ENCODE data around the gene PDE6D. TPM values are rescaled to one million over a fixed set of nuclear protein-coding genes. Genes with fewer than 3 reads are reported as not detected.
A peak's percentile ranks its signal among the peaks of the same experiment; 100 is the strongest.

The PDE6D gene
- total and polyA plus RNA-seq, 9 donors, result 17.4 to 23.6 (median 20.4) TPM

DNA sequence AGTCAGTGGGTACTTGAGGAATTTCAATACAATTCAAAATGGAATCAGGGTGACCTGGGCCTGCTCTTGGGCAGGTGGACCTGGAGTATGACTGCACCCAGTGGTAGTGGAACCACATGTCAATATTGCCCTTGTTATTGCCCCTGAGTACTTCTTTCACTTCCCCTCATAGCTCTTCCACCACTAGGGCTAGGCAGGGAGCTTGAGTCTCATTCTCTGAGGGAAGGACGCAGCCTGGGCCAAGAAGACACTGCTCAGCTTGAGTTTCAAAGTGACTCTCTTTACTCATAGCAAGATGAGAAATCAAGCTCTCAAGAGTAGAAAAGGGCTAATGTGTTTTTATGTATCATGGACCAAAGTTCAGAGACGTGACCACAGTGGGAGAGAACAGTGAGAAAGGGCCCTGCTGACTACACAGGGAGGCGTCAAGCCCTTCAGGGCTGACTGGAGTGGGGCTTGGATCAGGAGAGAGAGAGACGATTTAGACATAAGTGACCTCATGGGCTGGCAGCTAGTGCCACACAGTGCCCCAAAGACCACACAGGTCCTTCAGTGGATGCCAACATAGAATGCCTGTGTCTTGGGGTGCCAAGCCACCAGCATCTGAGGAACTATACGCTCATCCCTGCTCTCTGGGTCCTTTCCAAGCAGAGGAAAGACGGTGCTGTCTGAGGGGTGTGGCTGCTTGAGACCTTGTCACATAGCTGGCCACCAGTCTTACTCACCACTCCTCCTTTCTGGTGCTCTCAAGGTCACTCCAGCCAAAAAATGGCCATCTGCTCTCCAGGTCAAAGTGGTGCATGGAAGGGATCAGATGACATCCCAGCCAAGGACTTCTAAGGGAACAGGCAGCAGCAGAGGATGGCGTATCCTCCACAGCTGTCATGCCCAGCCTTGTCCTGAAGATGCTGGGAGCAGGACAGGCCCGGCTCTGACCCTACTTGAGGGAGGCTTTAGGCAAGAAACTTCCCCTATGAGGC, 59.8 kb downstream of the PDE6D start:
- no peak overlapping the region for H3K4me3 ChIP-seq (ENCODE audit: low read length)
- H3K27ac ChIP-seq (ENCODE audit: low read length), result no peak overlapping the region
- no peak for DNase-seq
- H3K36me3 ChIP-seq (ENCODE audit: control insufficient read depth, insufficient read depth, low read length), result no peaks in the 10 kb centered on the region
- peaks cover 17% of the 10 kb centered on the region for H3K4me1 ChIP-seq (ENCODE audit: control insufficient read depth, insufficient read depth, low read length)
- 82% methylated on average over 2 of the region's 8 CpGs for WGBS (ENCODE audit: insufficient coverage)
- H3K9me3 ChIP-seq (replicated peaks; ENCODE audit: control insufficient read depth, low read depth, low read length), result no peaks in the 10 kb centered on the region
- no peaks in the 10 kb centered on the region for H3K27me3 ChIP-seq (ENCODE audit: control insufficient read depth, insufficient read depth, low read length)

DNA sequence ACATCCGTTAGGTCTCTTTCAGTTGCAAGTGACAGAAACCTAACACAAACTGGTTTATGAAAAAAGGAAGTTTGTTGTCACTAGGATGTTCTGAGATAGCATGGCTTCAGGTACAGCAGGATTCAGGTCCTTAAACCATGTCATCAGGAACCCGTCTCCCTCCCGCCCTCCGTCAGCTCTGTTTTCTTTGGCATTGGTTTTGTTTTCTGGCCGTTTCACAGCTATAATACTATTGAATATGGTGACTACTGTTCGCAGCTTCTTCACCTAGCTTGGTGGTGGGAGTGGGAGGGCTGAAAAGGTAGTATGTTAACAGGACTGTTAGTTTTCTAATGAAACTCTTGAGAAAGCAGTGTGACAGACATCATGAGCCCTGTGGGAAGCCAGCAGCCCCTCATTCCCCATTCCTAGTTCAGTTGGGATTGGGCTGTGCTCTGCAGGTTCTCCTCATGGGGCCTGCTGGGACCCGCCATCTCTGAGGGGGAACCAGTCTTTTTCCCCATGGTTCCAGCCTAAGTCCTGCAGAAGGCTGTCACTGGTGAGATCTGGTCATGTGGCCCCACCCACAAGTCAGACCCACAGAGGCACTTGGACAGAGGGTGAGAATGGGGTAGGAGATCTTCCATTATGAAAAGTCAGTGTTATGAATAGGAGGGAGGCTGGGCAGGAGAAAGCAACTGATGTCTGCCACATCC, 60.6 kb downstream of the PDE6D start:
- no peaks in the 10 kb centered on the region for H3K36me3 ChIP-seq (ENCODE audit: control insufficient read depth, insufficient read depth, low read length)
- no peaks in the 10 kb centered on the region for H3K9me3 ChIP-seq (replicated peaks; ENCODE audit: control insufficient read depth, low read depth, low read length)
- H3K4me1 ChIP-seq (ENCODE audit: control insufficient read depth, insufficient read depth, low read length), result peaks cover 26% of the 10 kb centered on the region
- no peaks in the 10 kb centered on the region for H3K27me3 ChIP-seq (ENCODE audit: control insufficient read depth, insufficient read depth, low read length)
- H3K27ac ChIP-seq (ENCODE audit: low read length), result no peak overlapping the region
- WGBS (ENCODE audit: insufficient coverage), result 80% methylated on average over 2 of the region's 7 CpGs
- no peak overlapping the region for H3K4me3 ChIP-seq (ENCODE audit: low read length)
- no peak for DNase-seq

GRCh38 chr2:231718799-231719198, 62.3 kb downstream of the PDE6D start:
- peaks cover 33% of the 10 kb centered on the region for H3K4me1 ChIP-seq (ENCODE audit: control insufficient read depth, insufficient read depth, low read length)
- H3K36me3 ChIP-seq (ENCODE audit: control insufficient read depth, insufficient read depth, low read length), result peaks cover 6% of the 10 kb centered on the region
- no peaks in the 10 kb centered on the region for H3K9me3 ChIP-seq (replicated peaks; ENCODE audit: control insufficient read depth, low read depth, low read length)
- no peaks in the 10 kb centered on the region for H3K27me3 ChIP-seq (ENCODE audit: control insufficient read depth, insufficient read depth, low read length)
- H3K27ac ChIP-seq (ENCODE audit: low read length), result no peak overlapping the region
- no peak overlapping the region for H3K4me3 ChIP-seq (ENCODE audit: low read length)
- no peak for DNase-seq
- WGBS (ENCODE audit: insufficient coverage), result no CpG with 5 or more reads among the region's 6 CpGs

DNA sequence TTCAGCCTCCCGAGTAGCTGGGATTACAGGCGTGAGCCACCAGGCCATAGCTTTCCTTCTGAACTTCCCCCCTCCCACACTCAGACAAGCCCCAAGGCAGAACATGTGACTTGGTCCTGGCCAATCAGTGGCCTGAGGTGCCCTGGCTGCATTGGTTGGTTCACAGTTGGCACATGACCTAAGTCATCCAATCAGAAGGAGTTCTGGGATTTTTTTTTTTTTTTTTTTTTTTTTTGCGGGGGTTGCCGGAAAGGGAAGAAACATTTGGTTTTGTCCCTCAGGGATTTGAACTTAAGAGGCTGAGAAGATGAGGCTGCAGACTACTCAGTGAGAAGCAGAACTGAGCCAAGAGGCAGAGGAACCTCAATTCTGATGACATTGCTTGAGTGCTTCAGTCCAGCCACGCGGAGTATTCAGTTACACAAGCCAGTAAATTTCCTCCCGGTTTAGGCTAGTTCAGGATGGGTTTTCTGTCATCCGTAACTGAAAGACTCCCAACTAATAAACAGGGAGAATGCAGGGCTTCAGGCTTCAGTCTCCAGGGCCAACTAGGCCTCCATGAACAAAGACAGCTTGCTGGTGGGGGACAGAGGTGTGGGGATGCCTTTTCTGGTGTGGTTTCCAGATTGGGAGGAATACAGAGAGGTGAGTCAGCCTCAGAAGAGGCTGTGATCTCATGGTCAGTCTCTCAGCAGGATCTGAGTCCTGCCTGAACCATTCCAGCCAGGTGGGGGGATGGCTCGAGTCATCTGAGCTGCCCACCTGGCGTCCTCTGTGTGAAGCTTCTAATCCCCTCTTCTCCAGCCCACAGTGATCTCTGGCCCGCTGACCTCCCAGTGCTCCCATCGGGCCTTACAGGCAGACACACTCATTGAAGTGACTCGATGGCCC, 63.6 kb downstream of the PDE6D start:
- H3K9me3 ChIP-seq (replicated peaks; ENCODE audit: control insufficient read depth, low read depth, low read length), result no peaks in the 10 kb centered on the region
- H3K4me3 ChIP-seq (ENCODE audit: low read length), result no peak overlapping the region
- DNase-seq, result peak; percentile 63
- peaks cover 38% of the 10 kb centered on the region for H3K4me1 ChIP-seq (ENCODE audit: control insufficient read depth, insufficient read depth, low read length)
- WGBS (ENCODE audit: insufficient coverage), result 63% methylated on average over 5 of the region's 13 CpGs
- H3K27ac ChIP-seq (ENCODE audit: low read length), result peak overlapping the region; percentile 73
- no peaks in the 10 kb centered on the region for H3K27me3 ChIP-seq (ENCODE audit: control insufficient read depth, insufficient read depth, low read length)
- peaks cover 12% of the 10 kb centered on the region for H3K36me3 ChIP-seq (ENCODE audit: control insufficient read depth, insufficient read depth, low read length)

DNA sequence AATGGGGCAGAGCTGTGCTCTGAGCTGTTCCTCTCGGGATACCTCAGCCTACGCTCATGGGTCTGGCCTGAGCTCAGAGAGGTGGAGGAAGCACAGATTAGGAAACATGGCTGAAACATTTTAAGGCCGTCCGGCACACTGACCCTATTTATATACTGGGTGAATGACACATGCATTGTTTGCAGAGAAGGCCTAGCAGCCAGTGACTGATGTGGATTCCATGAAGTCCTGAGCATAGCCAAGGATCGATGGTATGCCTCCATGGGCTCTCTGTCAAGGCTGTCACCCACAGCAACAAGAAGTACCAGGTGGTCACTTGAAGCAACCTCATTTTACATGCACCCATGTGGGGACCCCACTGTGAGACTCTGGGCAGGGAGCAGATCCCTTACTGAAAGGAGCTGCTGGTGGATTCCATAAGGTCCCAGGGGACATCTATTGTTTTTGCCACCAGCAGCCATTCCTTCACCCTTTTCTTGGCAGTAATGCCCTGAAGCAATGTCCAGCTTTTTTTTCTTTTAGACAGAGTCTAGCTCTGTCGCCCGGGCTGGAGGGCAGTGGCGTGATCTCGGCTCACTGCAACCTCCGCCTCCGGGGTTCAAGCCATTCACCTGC, 64.3 kb downstream of the PDE6D start:
- WGBS (ENCODE audit: insufficient coverage), result 80% methylated on average over 8 of the region's 11 CpGs
- DNase-seq, result no peak
- no peaks in the 10 kb centered on the region for H3K9me3 ChIP-seq (replicated peaks; ENCODE audit: control insufficient read depth, low read depth, low read length)
- H3K27ac ChIP-seq (ENCODE audit: low read length), result peak overlapping the region; percentile 73
- peaks cover 46% of the 10 kb centered on the region for H3K4me1 ChIP-seq (ENCODE audit: control insufficient read depth, insufficient read depth, low read length)
- H3K27me3 ChIP-seq (ENCODE audit: control insufficient read depth, insufficient read depth, low read length), result no peaks in the 10 kb centered on the region
- H3K36me3 ChIP-seq (ENCODE audit: control insufficient read depth, insufficient read depth, low read length), result peaks cover 19% of the 10 kb centered on the region
- no peak overlapping the region for H3K4me3 ChIP-seq (ENCODE audit: low read length)

GRCh38 chr2:231715988-231716616, 65.0 kb downstream of the PDE6D start:
- peak overlapping the region; percentile 73 for H3K27ac ChIP-seq (ENCODE audit: low read length)
- 87% methylated on average over 7 of the region's 8 CpGs for WGBS (ENCODE audit: insufficient coverage)
- peaks cover 26% of the 10 kb centered on the region for H3K36me3 ChIP-seq (ENCODE audit: control insufficient read depth, insufficient read depth, low read length)
- peaks cover 53% of the 10 kb centered on the region for H3K4me1 ChIP-seq (ENCODE audit: control insufficient read depth, insufficient read depth, low read length)
- no peaks in the 10 kb centered on the region for H3K9me3 ChIP-seq (replicated peaks; ENCODE audit: control insufficient read depth, low read depth, low read length)
- H3K4me3 ChIP-seq (ENCODE audit: low read length), result no peak overlapping the region
- no peaks in the 10 kb centered on the region for H3K27me3 ChIP-seq (ENCODE audit: control insufficient read depth, insufficient read depth, low read length)
- DNase-seq, result no peak

DNA sequence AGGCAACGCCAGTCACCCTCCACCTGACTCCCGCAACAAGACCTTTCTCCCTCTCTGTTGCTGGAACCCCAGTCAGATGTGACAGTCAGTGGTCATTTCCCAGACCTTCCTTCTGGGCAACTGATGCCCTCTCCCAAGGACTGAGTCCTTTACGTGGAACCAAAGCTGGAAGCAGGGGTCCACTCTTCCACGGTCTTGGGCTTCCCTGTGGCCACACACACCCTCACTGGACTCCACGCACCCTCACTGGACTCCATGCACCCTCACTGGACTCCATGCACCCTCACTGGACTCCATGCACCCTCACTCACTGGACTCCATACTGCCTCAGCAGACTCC, 65.6 kb downstream of the PDE6D start:
- Histone ChIP-seq H3K36me3 (ENCODE audit: control insufficient read depth, insufficient read depth, low read length) (peaks cover 28% of the 10 kb centered on the region), H3K9me3 (replicated peaks; ENCODE audit: control insufficient read depth, low read depth, low read length) (no peaks in the 10 kb centered on the region), H3K4me3 (ENCODE audit: low read length) (no peak overlapping the region), H3K4me1 (ENCODE audit: control insufficient read depth, insufficient read depth, low read length) (peaks cover 55% of the 10 kb centered on the region), H3K27ac (ENCODE audit: low read length) (no peak overlapping the region), H3K27me3 (ENCODE audit: control insufficient read depth, insufficient read depth, low read length) (no peaks in the 10 kb centered on the region)
- no peak for DNase-seq
- 52% methylated on average over 5 of the region's 5 CpGs for WGBS (ENCODE audit: insufficient coverage)

DNA sequence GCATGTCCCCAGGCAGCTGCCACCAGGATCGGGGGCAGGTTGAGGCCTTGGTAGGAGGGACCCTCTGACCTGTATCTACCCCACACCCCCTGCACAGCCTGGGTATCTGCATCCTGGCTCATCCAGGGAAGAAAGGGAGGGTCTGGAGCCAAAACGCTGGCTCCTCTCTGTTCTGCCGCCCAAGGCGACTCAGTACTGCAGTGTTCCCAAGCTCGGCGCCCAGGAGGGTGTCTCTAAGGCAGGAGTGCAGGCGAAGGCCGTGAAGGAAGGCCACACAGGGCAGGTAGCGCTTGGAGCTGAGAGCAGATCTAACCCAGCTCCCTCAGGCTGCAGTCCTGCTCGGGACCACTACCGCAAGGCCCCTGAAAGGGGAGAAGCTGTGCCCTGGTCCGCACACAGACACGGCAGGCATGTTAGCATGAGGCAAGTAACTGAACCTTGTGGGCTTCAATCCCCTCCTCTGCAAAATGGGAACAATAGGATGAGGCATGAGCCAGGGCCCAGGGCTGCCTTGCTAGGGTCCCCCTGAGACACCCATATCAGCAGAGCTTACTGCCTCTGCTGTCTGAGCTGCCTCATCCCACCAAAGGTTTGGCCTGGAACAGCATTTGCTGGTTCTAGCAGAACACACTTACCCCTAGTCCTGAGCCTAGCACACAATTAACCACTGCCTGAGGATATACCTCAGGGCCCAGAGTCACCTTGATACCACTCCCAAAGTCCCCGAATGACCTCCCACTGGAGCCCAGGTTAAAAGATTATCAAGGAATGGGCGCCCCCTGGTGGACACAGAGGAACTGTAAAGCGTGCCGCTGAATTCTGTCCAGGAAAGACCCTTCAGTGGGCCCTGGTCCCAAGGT, 66.2 kb downstream of the PDE6D start:
- Histone ChIP-seq H3K27me3 (ENCODE audit: control insufficient read depth, insufficient read depth, low read length) (no peaks in the 10 kb centered on the region), H3K27ac (ENCODE audit: low read length) (no peak overlapping the region), H3K4me1 (ENCODE audit: control insufficient read depth, insufficient read depth, low read length) (peaks cover 55% of the 10 kb centered on the region), H3K4me3 (ENCODE audit: low read length) (no peak overlapping the region), H3K36me3 (ENCODE audit: control insufficient read depth, insufficient read depth, low read length) (peaks cover 28% of the 10 kb centered on the region), H3K9me3 (replicated peaks; ENCODE audit: control insufficient read depth, low read depth, low read length) (no peaks in the 10 kb centered on the region)
- peak; percentile 75 for DNase-seq
- 48% methylated on average over 16 of the region's 17 CpGs for WGBS (ENCODE audit: insufficient coverage)
